Activated CD4-positive, alpha-beta T cell treated with anti-CD3 and anti-CD28 coated beads, Interleukin-2, Interleukin-6, amounts not matched to agents 100 ng/mL and 50 ng/mL, durations not matched to agents 16 hours and 8 hours (primary cell): ENCODE data around the gene ZXDC.

ENCODE experiments used
- DNase-seq: peaks from one replicate; pipeline ENCODE4 v3.0.0-alpha.2; 2020

ZXDC gene

DNA sequence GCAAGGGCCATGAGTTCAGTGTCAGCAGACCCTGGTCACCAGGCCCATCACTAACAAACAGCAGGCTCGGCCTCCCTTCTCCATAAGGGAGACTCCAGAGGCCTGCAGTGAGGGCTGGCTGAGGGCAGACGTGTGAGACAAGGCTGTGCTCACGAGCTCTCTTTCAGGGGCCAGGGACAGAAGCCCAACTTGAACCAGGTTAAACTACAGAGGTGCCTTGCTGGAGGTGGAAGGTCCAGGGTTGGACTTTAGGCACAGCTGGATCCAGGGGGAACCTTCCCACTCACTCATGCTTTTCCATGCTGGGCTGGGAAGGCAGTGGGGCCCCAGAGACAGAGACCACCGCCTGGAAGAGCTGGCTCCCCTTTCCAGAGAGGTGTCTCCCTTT lies 62.0 kb downstream of the ZXDC start:
- DNase-seq: no peak

DNA sequence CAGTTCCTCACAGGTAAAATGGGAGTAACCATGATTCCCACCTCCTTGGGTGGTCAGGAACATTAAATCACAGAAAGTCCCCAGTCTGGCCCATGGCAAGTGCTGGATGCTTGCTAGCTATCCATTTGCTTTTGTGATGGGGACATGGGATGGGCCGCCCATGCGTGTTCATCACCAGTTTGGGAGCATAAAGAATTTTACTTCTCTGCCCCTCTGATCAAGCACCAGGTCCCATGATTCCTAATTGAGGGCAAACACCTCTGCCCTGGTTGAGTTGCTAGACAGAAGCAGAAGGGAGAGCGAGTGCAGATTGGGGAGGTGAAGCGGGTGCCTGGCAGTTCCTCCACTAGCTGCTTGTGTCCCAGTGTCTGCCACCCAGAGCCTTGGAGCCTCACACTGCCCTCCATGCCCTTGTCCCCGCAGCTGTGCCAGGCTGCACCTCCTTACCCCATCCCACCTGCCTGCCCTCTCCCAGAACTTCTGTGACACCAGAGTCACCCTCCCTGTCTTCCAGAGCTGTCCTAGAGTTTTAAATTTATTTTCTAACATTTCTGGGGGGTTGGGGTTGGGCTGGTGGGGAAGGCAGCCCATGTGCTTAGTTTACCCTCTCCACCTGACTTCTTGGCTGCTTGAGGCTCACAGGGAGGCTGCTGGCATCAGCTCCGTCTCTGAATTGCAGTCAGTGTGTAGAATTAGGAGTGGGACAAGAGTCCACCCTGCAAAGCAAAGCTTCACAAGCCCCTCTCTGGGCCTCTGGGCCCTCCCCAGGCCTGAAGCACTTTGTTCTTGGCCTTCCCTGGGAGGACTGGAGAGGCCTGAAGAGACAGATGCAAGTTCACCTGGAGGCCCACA lies 62.6 kb downstream of the ZXDC start:
- DNase-seq: no peak

DNA sequence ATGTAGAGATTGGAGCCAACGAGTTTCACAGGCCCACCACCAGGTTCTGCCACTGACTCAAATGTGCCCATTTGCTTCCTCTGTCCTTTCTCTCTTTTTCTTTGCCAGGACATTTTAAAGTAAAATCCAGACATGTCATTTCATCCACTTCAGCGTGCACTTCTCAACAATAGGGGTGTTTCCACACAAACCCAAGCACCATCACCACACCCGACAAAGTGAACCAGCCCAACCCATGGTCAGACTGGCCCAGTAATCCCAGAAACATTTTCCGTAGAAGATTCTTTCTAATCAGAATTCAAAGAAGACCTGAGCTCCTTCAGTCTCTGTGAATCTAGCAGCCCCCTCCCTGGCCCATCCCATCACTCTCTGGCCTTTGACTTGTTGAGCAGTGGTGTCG lies 67.6 kb downstream of the ZXDC start:
- no peak for DNase-seq

- DNase-seq: no peak
These were observed 68.2 kb downstream of the ZXDC start for GRCh38 chr3:126407412-126408044.

DNA sequence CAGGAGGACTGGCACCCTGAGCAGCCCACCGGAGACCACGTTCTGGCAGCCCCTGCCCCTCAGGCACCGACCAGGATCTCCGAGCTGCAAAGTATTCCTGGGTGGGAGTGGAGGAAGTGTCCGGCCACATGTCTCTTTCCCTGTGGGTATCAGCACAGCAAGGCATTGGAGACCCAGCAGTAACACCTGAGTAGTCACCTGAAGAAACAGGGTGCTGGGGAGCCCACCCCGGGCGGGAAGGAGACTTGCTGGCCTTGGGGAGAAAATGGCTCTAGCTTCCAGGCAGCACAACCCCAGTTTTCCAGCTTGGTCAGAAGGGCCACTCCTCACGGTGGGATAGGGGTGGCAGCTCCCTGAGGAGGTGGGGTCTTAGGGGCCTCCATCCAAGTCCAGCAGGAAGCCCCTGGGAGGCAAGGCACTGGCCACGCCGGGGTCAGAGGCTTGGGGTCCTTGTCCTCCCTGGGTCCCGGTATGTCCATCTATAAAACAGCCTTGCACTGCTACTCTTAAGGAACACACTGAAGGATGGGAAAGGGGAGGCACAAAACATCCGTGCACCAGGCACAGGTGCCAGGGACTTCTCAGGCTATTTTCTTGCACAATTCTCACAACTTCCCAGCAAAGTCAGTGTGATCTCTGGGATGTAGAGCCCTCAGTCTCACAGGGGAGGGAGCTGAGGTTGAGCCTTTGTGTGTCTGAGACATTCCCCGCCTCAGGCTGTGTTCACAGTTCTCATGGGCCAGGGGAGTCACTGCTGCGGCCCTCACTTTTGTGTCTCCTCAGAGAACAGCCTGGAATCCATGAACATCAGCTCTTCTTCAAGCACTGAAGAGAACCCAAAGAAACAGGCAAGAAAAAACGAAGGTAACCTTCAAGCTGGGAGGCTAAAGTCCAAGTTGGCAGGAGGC lies 69.0 kb downstream of the ZXDC start:
- DNase-seq: no peak

DNA sequence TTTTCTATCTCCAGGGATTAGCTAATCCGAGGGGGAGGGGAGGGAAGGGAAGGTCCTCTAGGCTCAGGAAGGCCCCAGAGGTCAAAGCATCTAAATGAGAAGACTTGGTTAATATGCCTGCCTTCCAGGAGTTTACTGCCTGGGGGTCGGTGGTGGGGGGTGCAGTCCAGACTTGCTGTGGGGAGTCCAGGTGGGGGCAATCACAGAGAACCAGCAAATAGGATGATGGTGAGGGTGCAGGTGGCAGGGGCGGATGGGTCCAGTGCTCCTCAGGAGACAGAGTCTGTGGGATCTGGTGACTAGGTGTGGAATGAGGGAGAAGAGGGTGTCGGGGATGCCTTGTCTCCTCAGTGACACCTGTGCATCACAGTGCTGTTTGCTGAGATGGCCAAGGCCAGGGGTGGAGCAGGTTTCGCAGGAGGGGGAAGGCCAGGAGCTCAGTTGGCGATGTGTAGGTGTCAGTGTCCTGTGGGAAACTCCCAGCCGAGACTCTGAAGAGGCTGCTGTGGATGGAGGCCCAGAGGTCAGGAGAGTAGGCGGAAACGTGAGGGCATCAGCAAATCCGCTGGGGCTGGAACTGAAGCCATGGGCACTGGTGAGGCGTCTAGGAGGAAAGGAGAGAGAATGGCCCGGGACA lies 72.9 kb downstream of the ZXDC start:
- no peak for DNase-seq

GRCh38 chr3:126402178-126402577 lies 73.5 kb downstream of the ZXDC start:
- DNase-seq: no peak

GRCh38 chr3:126401611-126402160 lies 74.0 kb downstream of the ZXDC start:
- DNase-seq: no peak

GRCh38 chr3:126399756-126400155 lies 75.9 kb downstream of the ZXDC start:
- no peak for DNase-seq

GRCh38 chr3:126399351-126399735 lies 76.3 kb downstream of the ZXDC start:
- no peak for DNase-seq

DNA sequence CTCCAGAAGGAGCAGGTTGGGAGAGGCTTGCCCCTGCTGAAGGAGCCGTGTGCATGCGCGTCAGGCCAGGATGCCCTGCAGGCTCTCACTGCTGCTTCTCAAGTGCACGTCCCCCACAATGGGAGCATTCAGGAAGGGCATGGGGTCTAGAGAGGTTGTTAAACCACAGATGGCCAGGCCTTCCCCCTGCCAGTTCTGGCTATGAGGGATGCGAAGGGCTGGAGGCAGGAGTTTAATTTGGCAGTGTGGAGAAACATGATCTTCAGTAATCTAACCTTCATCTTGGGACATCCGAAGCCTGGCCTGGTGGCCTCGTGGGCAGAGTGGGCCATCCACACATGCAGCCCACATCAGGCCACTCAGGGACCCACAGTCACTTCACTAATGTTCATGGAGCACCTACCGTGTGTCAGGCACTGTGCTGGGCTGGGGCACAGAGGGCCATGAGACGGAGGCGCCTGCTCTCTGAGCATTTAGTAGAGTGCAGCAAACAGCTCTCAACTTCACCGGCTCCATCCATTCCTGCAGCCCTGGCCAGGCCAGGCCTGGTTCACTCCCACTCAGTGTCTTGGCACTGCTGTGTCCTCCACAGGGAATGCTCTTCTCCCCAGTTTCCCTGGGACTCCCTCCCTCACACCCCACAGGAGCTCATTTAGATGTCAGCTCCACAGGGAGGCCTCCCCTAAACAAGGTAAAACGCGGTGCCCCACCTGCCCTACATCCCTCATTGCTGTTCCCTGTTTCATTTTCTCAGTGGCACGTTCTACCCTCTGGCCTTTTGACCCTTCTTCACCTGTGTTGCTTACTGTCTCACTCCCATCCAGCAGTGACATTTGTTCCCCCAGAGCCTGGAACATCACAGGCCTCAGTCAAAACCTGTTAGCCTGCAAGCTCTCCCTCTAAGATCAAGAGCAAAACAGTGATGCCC lies 77.0 kb downstream of the ZXDC start:
- DNase-seq: no peak

GRCh38 chr3:126397610-126398422 lies 77.9 kb downstream of the ZXDC start:
- no peak for DNase-seq

DNA sequence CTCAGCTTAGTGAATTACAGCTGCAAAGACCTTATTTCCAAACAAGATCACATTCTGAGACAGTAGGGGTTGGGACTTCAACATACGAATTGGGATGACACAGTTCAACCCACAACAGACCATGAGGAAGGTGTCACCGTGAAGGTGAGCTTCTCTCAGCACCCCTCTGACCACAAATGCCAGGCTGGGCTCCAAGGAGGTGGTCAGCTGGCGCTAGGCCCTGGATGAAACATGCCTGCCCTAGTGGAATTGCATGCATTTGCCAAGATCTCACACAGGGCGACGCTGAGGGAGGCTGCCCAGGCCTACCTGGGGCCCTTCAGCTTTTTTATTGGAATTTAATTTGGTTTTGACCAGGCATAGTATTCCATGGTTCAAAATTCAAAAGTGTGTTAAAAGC lies 79.2 kb downstream of the ZXDC start:
- DNase-seq: no peak

- DNase-seq: no peak
These were observed 79.7 kb downstream of the ZXDC start for GRCh38 chr3:126395846-126396513.

DNA sequence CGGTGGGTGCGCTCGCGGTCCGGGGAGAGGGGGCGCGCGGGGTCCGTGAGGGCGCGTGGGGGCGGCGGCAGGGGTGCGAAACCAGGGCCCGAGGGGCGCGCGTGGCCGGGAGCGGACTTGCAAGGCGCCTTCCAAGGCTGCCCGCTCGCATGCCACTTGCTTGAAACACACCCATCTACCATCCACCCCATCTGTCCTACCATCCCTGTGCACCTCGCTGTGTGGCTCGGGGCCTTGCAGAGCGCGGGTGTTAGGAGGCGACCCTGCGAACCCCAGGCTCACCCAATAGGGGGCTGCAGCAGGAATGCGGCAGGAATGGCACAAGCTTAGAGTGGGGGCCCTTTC lies 80.7 kb downstream of the ZXDC start:
- DNase-seq: no peak

GRCh38 chr3:126394179-126394976 lies 81.3 kb downstream of the ZXDC start, which contains the start of gene CFAP100:
CFAP100 (plus strand) TSS chr3:126394909; CDS start chr3:126396001, 1,092 bp downstream.
- DNase-seq: no peak

- no peak for DNase-seq
These were observed 82.1 kb downstream of the ZXDC start for GRCh38 chr3:126393563-126393962.

GRCh38 chr3:126392246-126392645 lies 83.4 kb downstream of the ZXDC start:
- DNase-seq: no peak

- no peak for DNase-seq
These were observed 84.1 kb downstream of the ZXDC start for GRCh38 chr3:126391631-126392030.
